ENCODE results near the gene GCFC2.
A peak's percentile ranks its signal among the peaks of the same experiment; 100 is the strongest.

Gene GCFC2

GRCh38 chr2:75737961-75738360 is 27.2 kb upstream of the GCFC2 start:
- H3K18ac ChIP-seq (ENCODE audit: low read depth in 1 of 2, low read length in 2 of 2), result no peak overlapping the region
- H3K23ac ChIP-seq (ENCODE audit: low read length in 2 of 2), result no peak overlapping the region
- WGBS, result 89% methylated on average over 1 of the region's 1 CpG

GRCh38 chr2:75736276-75736675 is 25.6 kb upstream of the GCFC2 start:
- H2BK5ac ChIP-seq (ENCODE audit: low read depth, low read length, poor library complexity, severe bottlenecking), result no peak overlapping the region
- no peak overlapping the region for H3K4me3 ChIP-seq (ENCODE audit: insufficient read depth in 1 of 2, low read depth in 1 of 2, low read length in 2 of 2)
- no peak overlapping the region for H2BK120ac ChIP-seq (ENCODE audit: low read depth, low read length)
- no peaks in the 10 kb centered on the region for H3K36me3 ChIP-seq (ENCODE audit: control insufficient read depth in 1 of 2, insufficient read depth in 2 of 2, low read depth in 1 of 2, low read length in 2 of 2)
- H3K14ac ChIP-seq (ENCODE audit: low read length in 2 of 2), result no peak overlapping the region
- H3K9ac ChIP-seq (ENCODE audit: low read length), result no peak overlapping the region
- no peak overlapping the region for H3K4ac ChIP-seq (ENCODE audit: low read depth in 1 of 2, low read length in 2 of 2)
- no peak overlapping the region for H4K8ac ChIP-seq (ENCODE audit: low read length)
- H3K23ac ChIP-seq (ENCODE audit: low read length in 2 of 2), result no peak overlapping the region
- H2BK15ac ChIP-seq (ENCODE audit: low read depth, poor library complexity, severe bottlenecking), result no peak overlapping the region
- H4K91ac ChIP-seq (ENCODE audit: low read length), result no peak overlapping the region
- no peak overlapping the region for H3K18ac ChIP-seq (ENCODE audit: low read depth in 1 of 2, low read length in 2 of 2)
- WGBS, result 90% methylated on average over 2 of the region's 4 CpGs
- no peaks in the 10 kb centered on the region for H3K9me3 ChIP-seq (ENCODE audit: control insufficient read depth, low read length)
- H2AK5ac ChIP-seq (ENCODE audit: low read length, severe bottlenecking), result no peak overlapping the region
- H3K79me1 ChIP-seq (replicated peaks; ENCODE audit: low read length, poor library complexity, severe bottlenecking), result no peaks in the 10 kb centered on the region
- no peak for DNase-seq
- no peak overlapping the region for H2BK12ac ChIP-seq (ENCODE audit: low read length in 2 of 2)
- no peak overlapping the region for H3K4me2 ChIP-seq (ENCODE audit: low read length, poor library complexity, severe bottlenecking)
- H3K27ac ChIP-seq (ENCODE audit: low read length, poor library complexity, severe bottlenecking), result no peak overlapping the region
- H2AFZ ChIP-seq (ENCODE audit: low read depth, low read length), result no peak overlapping the region
- no peaks in the 10 kb centered on the region for H3K4me1 ChIP-seq (ENCODE audit: control insufficient read depth, insufficient read depth, low read depth, low read length)
- peaks cover 0 to 10% of the 10 kb centered on the region in 2 experiments for H3K27me3 ChIP-seq (ENCODE audit: control insufficient read depth in 1 of 2, insufficient read depth in 1 of 2, low read length in 2 of 2)

More at GRCh38 chr2:75737961-75738360, 27.2 kb upstream of the GCFC2 start:
- Histone ChIP-seq H3K4me1 (ENCODE audit: control insufficient read depth, insufficient read depth, low read depth, low read length) (no peaks in the 10 kb centered on the region), H3K79me1 (replicated peaks; ENCODE audit: low read length, poor library complexity, severe bottlenecking) (no peaks in the 10 kb centered on the region), H2BK15ac (ENCODE audit: low read depth, poor library complexity, severe bottlenecking) (no peak overlapping the region), H2BK5ac (ENCODE audit: low read depth, low read length, poor library complexity, severe bottlenecking) (no peak overlapping the region), H3K4me2 (ENCODE audit: low read length, poor library complexity, severe bottlenecking) (no peak overlapping the region), H2AK5ac (ENCODE audit: low read length, severe bottlenecking) (no peak overlapping the region), H3K9me3 (ENCODE audit: control insufficient read depth, low read length) (no peaks in the 10 kb centered on the region), H3K4ac (ENCODE audit: low read depth in 1 of 2, low read length in 2 of 2) (no peak overlapping the region), H3K27me3 (ENCODE audit: control insufficient read depth in 1 of 2, insufficient read depth in 1 of 2, low read length in 2 of 2) (peaks cover 0 to 4% of the 10 kb centered on the region in 2 experiments), H3K14ac (ENCODE audit: low read length in 2 of 2) (no peak overlapping the region), H3K27ac (ENCODE audit: low read length, poor library complexity, severe bottlenecking) (no peak overlapping the region), H3K36me3 (ENCODE audit: control insufficient read depth in 1 of 2, insufficient read depth in 2 of 2, low read depth in 1 of 2, low read length in 2 of 2) (no peaks in the 10 kb centered on the region), H2BK120ac (ENCODE audit: low read depth, low read length) (no peak overlapping the region), H2BK12ac (ENCODE audit: low read length in 2 of 2) (no peak overlapping the region), H2AFZ (ENCODE audit: low read depth, low read length) (no peak overlapping the region), H4K91ac (ENCODE audit: low read length) (no peak overlapping the region), H4K8ac (ENCODE audit: low read length) (no peak overlapping the region), H3K4me3 (ENCODE audit: insufficient read depth in 1 of 2, low read depth in 1 of 2, low read length in 2 of 2) (no peak overlapping the region), H3K9ac (ENCODE audit: low read length) (no peak overlapping the region)
- no peak for DNase-seq

GRCh38 chr2:75729861-75730260 is 19.1 kb upstream of the GCFC2 start:
- Histone ChIP-seq H3K79me1 (replicated peaks; ENCODE audit: low read length, poor library complexity, severe bottlenecking) (no peaks in the 10 kb centered on the region), H3K23ac (ENCODE audit: low read length in 2 of 2) (no peak overlapping the region), H4K91ac (ENCODE audit: low read length) (no peak overlapping the region), H3K27me3 (ENCODE audit: control insufficient read depth in 1 of 2, insufficient read depth in 1 of 2, low read length in 2 of 2) (peaks cover 18 to 48% of the 10 kb centered on the region in 2 experiments), H3K4ac (ENCODE audit: low read depth in 1 of 2, low read length in 2 of 2) (no peak overlapping the region), H3K36me3 (ENCODE audit: control insufficient read depth in 1 of 2, insufficient read depth in 2 of 2, low read depth in 1 of 2, low read length in 2 of 2) (no peaks in the 10 kb centered on the region), H2BK15ac (ENCODE audit: low read depth, poor library complexity, severe bottlenecking) (no peak overlapping the region), H3K9me3 (ENCODE audit: control insufficient read depth, low read length) (no peaks in the 10 kb centered on the region), H3K27ac (ENCODE audit: low read length, poor library complexity, severe bottlenecking) (no peak overlapping the region), H3K4me1 (ENCODE audit: control insufficient read depth, insufficient read depth, low read depth, low read length) (no peaks in the 10 kb centered on the region), H2AFZ (ENCODE audit: low read depth, low read length) (no peak overlapping the region), H3K9ac (ENCODE audit: low read length) (no peak overlapping the region), H3K18ac (ENCODE audit: low read depth in 1 of 2, low read length in 2 of 2) (no peak overlapping the region), H2BK12ac (ENCODE audit: low read length in 2 of 2) (no peak overlapping the region), H4K8ac (ENCODE audit: low read length) (no peak overlapping the region), H3K4me3 (ENCODE audit: insufficient read depth in 1 of 2, low read depth in 1 of 2, low read length in 2 of 2) (no peak overlapping the region), H3K4me2 (ENCODE audit: low read length, poor library complexity, severe bottlenecking) (no peak overlapping the region), H2BK120ac (ENCODE audit: low read depth, low read length) (no peak overlapping the region), H3K14ac (ENCODE audit: low read length in 2 of 2) (no peak overlapping the region), H2BK5ac (ENCODE audit: low read depth, low read length, poor library complexity, severe bottlenecking) (no peak overlapping the region), H2AK5ac (ENCODE audit: low read length, severe bottlenecking) (no peak overlapping the region)
- DNase-seq, result peak; percentile 4
- 82% methylated on average over 5 of the region's 5 CpGs for WGBS

GRCh38 chr2:75728614-75729419 is 18.1 kb upstream of the GCFC2 start:
- no peaks in the 10 kb centered on the region for H3K4me1 ChIP-seq (ENCODE audit: control insufficient read depth, insufficient read depth, low read depth, low read length)
- no peaks in the 10 kb centered on the region for H3K79me1 ChIP-seq (replicated peaks; ENCODE audit: low read length, poor library complexity, severe bottlenecking)
- H3K4ac ChIP-seq (ENCODE audit: low read depth in 1 of 2, low read length in 2 of 2), result no peak overlapping the region
- no peak overlapping the region for H3K14ac ChIP-seq (ENCODE audit: low read length in 2 of 2)
- no peak overlapping the region for H4K8ac ChIP-seq (ENCODE audit: low read length)
- no peaks in the 10 kb centered on the region for H3K9me3 ChIP-seq (ENCODE audit: control insufficient read depth, low read length)
- no peak overlapping the region for H2BK5ac ChIP-seq (ENCODE audit: low read depth, low read length, poor library complexity, severe bottlenecking)
- H2BK12ac ChIP-seq (ENCODE audit: low read length in 2 of 2), result no peak overlapping the region
- no peak overlapping the region for H2BK120ac ChIP-seq (ENCODE audit: low read depth, low read length)
- H3K4me2 ChIP-seq (ENCODE audit: low read length, poor library complexity, severe bottlenecking), result no peak overlapping the region
- H4K91ac ChIP-seq (ENCODE audit: low read length), result no peak overlapping the region
- no peak overlapping the region for H3K4me3 ChIP-seq (ENCODE audit: insufficient read depth in 1 of 2, low read depth in 1 of 2, low read length in 2 of 2)
- H2AFZ ChIP-seq (ENCODE audit: low read depth, low read length), result no peak overlapping the region
- H3K36me3 ChIP-seq (ENCODE audit: control insufficient read depth in 1 of 2, insufficient read depth in 2 of 2, low read depth in 1 of 2, low read length in 2 of 2), result no peaks in the 10 kb centered on the region
- H3K18ac ChIP-seq (ENCODE audit: low read depth in 1 of 2, low read length in 2 of 2), result no peak overlapping the region
- peaks cover 18 to 51% of the 10 kb centered on the region in 2 experiments for H3K27me3 ChIP-seq (ENCODE audit: control insufficient read depth in 1 of 2, insufficient read depth in 1 of 2, low read length in 2 of 2)
- no peak overlapping the region for H3K27ac ChIP-seq (ENCODE audit: low read length, poor library complexity, severe bottlenecking)
- H3K23ac ChIP-seq (ENCODE audit: low read length in 2 of 2), result no peak overlapping the region
- no peak overlapping the region for H2BK15ac ChIP-seq (ENCODE audit: low read depth, poor library complexity, severe bottlenecking)
- H2AK5ac ChIP-seq (ENCODE audit: low read length, severe bottlenecking), result no peak overlapping the region
- DNase-seq, result no peak
- WGBS, result 89% methylated on average over 4 of the region's 6 CpGs
- no peak overlapping the region for H3K9ac ChIP-seq (ENCODE audit: low read length)
